Upper lobe of left lung (tissue), 6 donors: ENCODE results near the gene BEST3. TPM values are rescaled to one million over a fixed set of nuclear protein-coding genes. Genes with fewer than 3 reads are reported as not detected.

ENCODE experiments used
- ATAC-seq, 2 donors: fragments of 200-7000 bp; cut with Tn5 transposase; one replicate each; pipeline ENCODE4 v1.9.1; 2022; ENCODE audit warnings: mild to moderate bottlenecking in 2 of 2, moderate library complexity in 2 of 2; ENCODE audit not compliant: low FRiP score in 2 of 2
- DNase-seq, 2 donors: peaks; one replicate each; pipeline ENCODE4 v3.0.0-alpha.2; 2019 to 2020
- H3K27ac ChIP-seq, 4 donors: fragments of 200-600 bp; sonication (generic); one replicate each; pipeline ENCODE4 v1.5.1; 2016 to 2019
- H3K27me3 ChIP-seq, 4 donors: fragments of 200-600 bp; sonication (generic); one replicate each; pipeline ENCODE4 v1.5.1; 2017 to 2019
- H3K36me3 ChIP-seq, 4 donors: fragments of 200-600 bp; sonication (generic); one replicate each; pipeline ENCODE4 v1.5.1; 2016 to 2019
- H3K4me1 ChIP-seq, 4 donors: fragments of 200-600 bp; sonication (generic); one replicate each; pipeline ENCODE4 v1.5.1; 2018 to 2019
- H3K4me3 ChIP-seq, 4 donors: fragments of 200-600 bp; sonication (generic); one replicate each; pipeline ENCODE4 v1.5.1; 2017 to 2019; ENCODE audit warnings: mild to moderate bottlenecking in 2 of 4, moderate library complexity in 1 of 4
- H3K9me3 ChIP-seq, 4 donors: fragments of 200-600 bp; sonication (generic); one replicate each; pipeline ENCODE4 v1.5.1; 2018 to 2019
- EP300 ChIP-seq, 4 donors: sonication (generic); formaldehyde crosslinking; IDR thresholded peaks; one replicate each; pipeline ENCODE4 v1.5.1; 2017; ENCODE audit warnings: antibody characterized with exemption in 4 of 4, control low read depth in 2 of 4
- POLR2A ChIP-seq, 4 donors: fragments of 450-650 bp; IDR thresholded peaks; one replicate each; pipeline ENCODE4 v1.5.1; 2016 to 2017; ENCODE audit warnings: antibody characterized with exemption in 4 of 4, mild to moderate bottlenecking in 2 of 4
- POLR2AphosphoS5 ChIP-seq, 2 donors: sonication (generic); formaldehyde crosslinking; IDR thresholded peaks; one replicate each; pipeline ENCODE4 v1.5.1; 2017; ENCODE audit warnings: antibody characterized with exemption in 2 of 2
- WGBS, 2 donors: methylation state at CpG; one replicate each; pipeline ENCODE4 v1.1.5; 2017 to 2018; 5-methylcytosine and 5-hydroxymethylcytosine counted together
- total RNA-seq, 6 donors: library from RNA; depleted of rRNA in 4 of 6; stranded (reverse); fragments of >200 nt in 4 of 6; gene quantifications; one replicate each; pipeline versions ENCODE4 v1.1.0 to v1.2.1, GENCODE V29; 2016 to 2021
- TF ChIP-seq, protein P1 (sequence below), 6 experiments: fragments of 450-650 bp in 4 of 6; fragments of 200-600 bp in 2 of 6; sonication (generic) in 2 of 6; IDR thresholded peaks; one replicate each; pipeline ENCODE4 v1.5.1; 2016 to 2019; ENCODE audit warnings: antibody characterized with exemption in 6 of 6
- donor health status: DM: no; HTN: no; CAD: no; lungs with moderate emphysema.
- donor health status: DM: no; HTN: yes; CAD: no; lungs with severe emphysema.

BEST3 gene
- total RNA-seq, 6 donors from 2014 or later: not detected

DNA sequence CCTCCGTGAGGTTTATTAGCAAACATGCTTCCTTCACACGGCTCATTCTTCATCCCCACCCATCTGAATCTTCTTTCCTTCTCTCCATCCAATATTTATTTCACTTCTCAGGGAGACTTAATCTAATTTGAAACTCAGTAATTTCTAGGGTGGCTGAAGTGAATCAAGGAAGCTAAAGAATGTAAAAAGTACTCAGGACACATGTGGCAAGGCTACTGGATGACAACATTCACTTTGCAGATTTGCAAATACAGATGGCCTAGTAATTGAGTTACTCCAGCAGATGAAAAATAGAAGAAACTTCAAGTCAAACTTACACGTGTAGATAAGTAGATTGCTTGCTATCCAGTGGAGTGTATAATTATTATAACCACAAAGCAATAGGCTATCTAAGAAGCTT lies 15.4 kb upstream of the BEST3 start:
- no peak for TF ChIP-seq POLR2A (IDR thresholded peaks at IDR 0.05)
- TF ChIP-seq POLR2AphosphoS5 (IDR thresholded peaks at IDR 0.05): no peak
- no peak for TF ChIP-seq EP300 (IDR thresholded peaks at IDR 0.05)
- TF ChIP-seq, protein P1, sequence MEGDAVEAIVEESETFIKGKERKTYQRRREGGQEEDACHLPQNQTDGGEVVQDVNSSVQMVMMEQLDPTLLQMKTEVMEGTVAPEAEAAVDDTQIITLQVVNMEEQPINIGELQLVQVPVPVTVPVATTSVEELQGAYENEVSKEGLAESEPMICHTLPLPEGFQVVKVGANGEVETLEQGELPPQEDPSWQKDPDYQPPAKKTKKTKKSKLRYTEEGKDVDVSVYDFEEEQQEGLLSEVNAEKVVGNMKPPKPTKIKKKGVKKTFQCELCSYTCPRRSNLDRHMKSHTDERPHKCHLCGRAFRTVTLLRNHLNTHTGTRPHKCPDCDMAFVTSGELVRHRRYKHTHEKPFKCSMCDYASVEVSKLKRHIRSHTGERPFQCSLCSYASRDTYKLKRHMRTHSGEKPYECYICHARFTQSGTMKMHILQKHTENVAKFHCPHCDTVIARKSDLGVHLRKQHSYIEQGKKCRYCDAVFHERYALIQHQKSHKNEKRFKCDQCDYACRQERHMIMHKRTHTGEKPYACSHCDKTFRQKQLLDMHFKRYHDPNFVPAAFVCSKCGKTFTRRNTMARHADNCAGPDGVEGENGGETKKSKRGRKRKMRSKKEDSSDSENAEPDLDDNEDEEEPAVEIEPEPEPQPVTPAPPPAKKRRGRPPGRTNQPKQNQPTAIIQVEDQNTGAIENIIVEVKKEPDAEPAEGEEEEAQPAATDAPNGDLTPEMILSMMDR (IDR thresholded peaks at IDR 0.05): no peak
- 72 to 77% methylated on average over 3 of the region's 3 CpGs for WGBS, 2 donors
- Histone ChIP-seq H3K27ac (no peak overlapping the region), H3K36me3 (no peaks in the 10 kb centered on the region), H3K9me3 (no peaks in the 10 kb centered on the region), H3K4me3 (no peak overlapping the region), H3K27me3 (no peaks in the 10 kb centered on the region), H3K4me1 (no peaks in the 10 kb centered on the region)
- ATAC-seq (no peak), DNase-seq (no peak)

DNA sequence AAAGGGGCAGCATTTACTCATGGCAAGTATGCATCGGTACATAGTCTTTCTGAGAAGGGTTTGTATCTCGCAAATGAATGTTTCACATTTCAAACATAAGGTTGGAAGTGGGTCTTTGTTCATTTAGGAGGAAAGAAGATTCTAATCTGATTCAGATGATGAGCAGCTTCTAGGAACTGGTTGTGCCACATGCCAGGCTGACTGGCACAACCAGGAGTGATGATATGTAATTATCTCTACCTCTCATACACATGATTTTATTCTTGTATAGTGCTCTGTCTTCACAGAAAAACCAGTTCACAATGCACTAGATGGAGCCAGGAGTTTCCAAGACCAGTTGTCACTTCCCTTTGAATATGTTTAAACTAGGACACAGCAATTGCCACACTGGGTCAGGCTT lies 13.7 kb upstream of the BEST3 start:
- no peaks in the 10 kb centered on the region for H3K36me3 ChIP-seq
- ATAC-seq (no peak), DNase-seq (no peak)
- H3K4me1 ChIP-seq: no peaks in the 10 kb centered on the region
- H3K9me3 ChIP-seq: no peaks in the 10 kb centered on the region
- H3K27ac ChIP-seq: no peak overlapping the region
- 96 to 98% methylated on average over 2 of the region's 2 CpGs for WGBS, 2 donors
- TF ChIP-seq POLR2AphosphoS5 (IDR thresholded peaks at IDR 0.05): no peak
- no peak for TF ChIP-seq EP300 (IDR thresholded peaks at IDR 0.05)
- H3K27me3 ChIP-seq: no peaks in the 10 kb centered on the region
- no peak overlapping the region for H3K4me3 ChIP-seq

DNA sequence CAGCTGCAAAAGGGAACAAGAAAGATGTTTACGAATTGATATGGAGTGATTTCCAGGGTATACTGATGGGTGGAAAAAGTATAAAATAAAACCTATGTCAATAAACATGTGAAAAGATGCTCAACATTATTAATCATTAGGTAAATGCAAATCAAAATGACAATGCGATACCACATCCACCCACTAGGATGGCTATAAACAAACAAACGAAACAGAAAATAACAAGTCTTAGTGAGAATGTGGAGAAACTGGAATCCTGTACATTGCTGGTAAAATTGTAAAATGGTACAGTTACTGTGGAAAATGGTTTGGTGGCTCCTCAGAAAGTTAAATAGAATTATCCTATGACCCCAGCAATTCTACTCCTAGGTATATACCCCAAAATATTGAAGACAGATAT lies 9.5 kb upstream of the BEST3 start:
- Histone ChIP-seq H3K9me3 (no peaks in the 10 kb centered on the region), H3K36me3 (no peaks in the 10 kb centered on the region), H3K4me3 (no peak overlapping the region), H3K27me3 (no peaks in the 10 kb centered on the region), H3K27ac (no peak overlapping the region), H3K4me1 (no peaks in the 10 kb centered on the region)
- 89 to 93% methylated on average over 3 of the region's 3 CpGs for WGBS, 2 donors
- ATAC-seq: no peak
- DNase-seq: no peak
- TF ChIP-seq, protein P1 (IDR thresholded peaks at IDR 0.05): no peak
- TF ChIP-seq POLR2AphosphoS5 (IDR thresholded peaks at IDR 0.05) (no peak), POLR2A (IDR thresholded peaks at IDR 0.05) (no peak), EP300 (IDR thresholded peaks at IDR 0.05) (no peak)

DNA sequence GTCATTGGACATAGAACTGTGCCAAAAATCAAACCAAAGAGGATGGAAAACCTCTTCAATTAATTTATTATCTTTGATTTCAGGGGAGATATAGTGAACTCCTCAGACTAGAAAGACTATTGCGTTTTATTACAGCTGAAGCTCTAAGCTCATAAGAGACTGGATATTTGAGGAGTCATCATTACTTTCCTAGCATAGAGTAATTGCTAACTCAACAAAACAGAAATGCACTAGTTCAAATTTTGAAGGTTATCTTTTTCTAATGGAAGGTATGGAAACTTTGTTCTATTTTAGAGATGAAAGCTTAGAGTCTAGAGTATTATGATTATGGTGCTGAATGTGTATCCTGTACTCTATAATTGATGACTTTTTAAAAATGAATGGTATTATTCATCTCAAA lies 5.3 kb upstream of the BEST3 start:
- TF ChIP-seq POLR2AphosphoS5 (IDR thresholded peaks at IDR 0.05) (no peak), EP300 (IDR thresholded peaks at IDR 0.05) (no peak), POLR2A (IDR thresholded peaks at IDR 0.05) (no peak)
- TF ChIP-seq, protein P1 (IDR thresholded peaks at IDR 0.05): no peak
- 0% methylated on average over 1 of the region's 1 CpG for WGBS, 2 donors
- H3K9me3 ChIP-seq: no peaks in the 10 kb centered on the region
- no peak for ATAC-seq
- no peak overlapping the region for H3K4me3 ChIP-seq
- no peaks in the 10 kb centered on the region for H3K4me1 ChIP-seq
- H3K27me3 ChIP-seq: no peaks in the 10 kb centered on the region
- H3K27ac ChIP-seq: no peak overlapping the region
- DNase-seq: no peak
- H3K36me3 ChIP-seq: no peaks in the 10 kb centered on the region

DNA sequence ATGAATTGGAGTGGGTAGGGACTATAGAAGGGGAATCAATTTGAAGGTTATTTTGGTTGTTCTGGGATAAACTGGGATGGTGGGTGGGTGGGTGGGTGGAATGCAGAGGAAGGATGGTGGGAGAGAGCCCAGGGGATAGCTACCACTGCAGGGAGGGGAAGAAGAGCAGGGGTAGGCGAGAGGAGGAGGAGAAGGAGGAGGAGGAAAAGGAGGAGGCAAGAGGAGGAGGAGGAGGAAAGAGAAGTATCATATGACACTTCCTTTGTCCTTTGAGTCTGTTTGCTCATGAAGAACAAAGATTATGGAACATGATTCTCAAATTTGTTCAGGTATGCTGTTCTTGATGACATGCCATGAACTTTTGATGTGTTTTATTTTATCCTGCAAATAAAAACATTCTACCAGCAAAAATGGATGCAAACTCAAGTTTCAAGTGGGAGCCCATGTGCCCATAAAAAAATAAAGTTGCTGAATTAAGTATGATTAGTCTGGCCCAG lies 4.1 kb upstream of the BEST3 start:
- no peak for ATAC-seq
- DNase-seq: no peak
- Histone ChIP-seq H3K9me3 (no peaks in the 10 kb centered on the region), H3K27me3 (no peaks in the 10 kb centered on the region), H3K4me1 (no peaks in the 10 kb centered on the region), H3K36me3 (no peaks in the 10 kb centered on the region), H3K27ac (no peak overlapping the region), H3K4me3 (no peak overlapping the region)
- WGBS, 2 donors: 58% methylated on average over 1 of the region's 1 CpG
- TF ChIP-seq, protein P1 (IDR thresholded peaks at IDR 0.05): no peak
- TF ChIP-seq POLR2AphosphoS5 (IDR thresholded peaks at IDR 0.05): no peak
- TF ChIP-seq EP300 (IDR thresholded peaks at IDR 0.05): no peak
- no peak for TF ChIP-seq POLR2A (IDR thresholded peaks at IDR 0.05)
